Smooth muscle cell (in vitro differentiated cells): ENCODE data around the gene FBXO38. TPM values are rescaled to one million over a fixed set of nuclear protein-coding genes. Genes with fewer than 3 reads are reported as not detected.

ENCODE experiments used
- DNase-seq: peaks from one replicate; lab custom pipeline; 2025; ENCODE audit not compliant: unreplicated experiment; lab: John Stamatoyannopoulos, UW
- H2AFZ ChIP-seq: fragments of 200-600 bp; sonication (generic); 2 replicates; pipeline ENCODE4 v1.6.0; 2016; ENCODE audit warnings: antibody characterized with exemption, low read depth, mild to moderate bottlenecking
- H3F3A ChIP-seq: fragments of 200-600 bp; sonication (generic); 2 replicates; pipeline ENCODE4 v1.6.0; 2017; ENCODE audit warnings: antibody characterized with exemption, low read depth
- H3K27ac ChIP-seq: fragments of 200-600 bp; sonication (generic); 2 replicates; pipeline ENCODE4 v1.5.1; 2016; ENCODE audit warnings: low read depth, mild to moderate bottlenecking
- H3K27me3 ChIP-seq: fragments of 200-600 bp; sonication (generic); 2 replicates; pipeline ENCODE4 v1.6.1; 2016; ENCODE audit warnings: low read depth, mild to moderate bottlenecking
- H3K36me3 ChIP-seq: fragments of 200-600 bp; sonication (generic); 2 replicates; pipeline ENCODE4 v1.5.1; 2016; ENCODE audit warnings: low read depth
- H3K4me1 ChIP-seq: fragments of 200-600 bp; sonication (generic); 2 replicates; pipeline ENCODE4 v1.5.1; 2016; ENCODE audit warnings: low read depth
- H3K4me2 ChIP-seq: fragments of 200-600 bp; sonication (generic); 2 replicates; pipeline ENCODE4 v1.6.0; 2016; ENCODE audit warnings: mild to moderate bottlenecking
- H3K4me3 ChIP-seq: fragments of 200-600 bp; sonication (generic); 2 replicates; pipeline ENCODE4 v1.5.1; 2016; ENCODE audit warnings: mild to moderate bottlenecking
- H3K79me2 ChIP-seq: fragments of 200-600 bp; sonication (generic); 2 replicates; pipeline ENCODE4 v1.6.0; 2016; ENCODE audit warnings: low read depth, mild to moderate bottlenecking
- H3K9ac ChIP-seq: fragments of 200-600 bp; sonication (generic); 2 replicates; pipeline ENCODE4 v1.6.0; 2016; ENCODE audit warnings: low read depth
- H3K9me3 ChIP-seq: fragments of 200-600 bp; sonication (generic); replicated peaks from 2 replicates; pipeline ENCODE4 v1.5.1; 2016; ENCODE audit warnings: low read depth
- H4K20me1 ChIP-seq: fragments of 200-600 bp; sonication (generic); 2 replicates; pipeline ENCODE4 v1.6.0; 2016; ENCODE audit warnings: low read depth
- WGBS: methylation state at CpG from one replicate; pipeline ENCODE4 v1.1.7; 2016; ENCODE audit warnings: low lambda C conversion rate; 5-methylcytosine and 5-hydroxymethylcytosine counted together
- polyA plus RNA-seq: library from polyadenylated mRNA; unstranded; fragments of >200 nt; fragmentation: Nextera tagmentation; extraction: Ambion mirVana; gene quantifications from 2 replicates; pipeline ENCODE4 v1.2.1, GENCODE V29; 2016
- total RNA-seq: library from RNA; depleted of rRNA; stranded (reverse); fragments of >200 nt; gene quantifications from 2 replicates; pipeline ENCODE4 v1.2.3, GENCODE V29; 2014
- TF ChIP-seq, protein P1 (sequence below): fragments of 200-600 bp; sonication (generic); IDR thresholded peaks from 2 replicates; pipeline ENCODE4 v1.5.1; 2017; ENCODE audit warnings: borderline replicate concordance, mild to moderate bottlenecking, antibody characterized with exemption; ENCODE audit not compliant: insufficient read depth, poor library complexity, severe bottlenecking

FBXO38 gene
- total and polyA plus RNA-seq, 2 experiments from 2014 or later, result 24.4 to 44.5 TPM

DNA sequence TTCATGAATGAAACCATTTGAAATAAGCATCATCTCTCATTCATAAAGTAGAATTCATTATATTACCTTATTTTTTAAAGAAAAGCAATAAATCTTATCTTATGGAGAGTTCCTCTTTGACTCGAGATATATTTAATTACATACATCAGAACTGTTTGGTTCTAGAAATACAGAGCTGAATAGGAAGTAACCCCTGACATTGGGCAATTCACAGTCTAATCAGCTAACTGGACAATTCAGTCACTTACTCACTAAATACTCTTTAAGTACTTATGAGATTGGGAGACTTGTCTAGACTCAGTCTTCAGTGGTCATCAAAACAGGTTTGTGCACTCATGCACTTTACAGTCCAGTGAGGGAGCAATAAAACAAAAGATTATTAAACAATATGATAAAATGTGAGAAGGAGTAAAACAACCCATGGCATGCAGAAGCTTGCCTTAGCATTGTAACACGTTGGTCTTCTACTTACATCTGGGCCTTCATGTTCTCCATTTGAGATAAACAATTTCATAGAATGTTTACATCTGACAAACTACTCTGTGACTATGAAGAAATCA is 11.5 kb upstream of the FBXO38 start:
- H3K36me3 ChIP-seq, result peaks cover 7% of the 10 kb centered on the region
- H3F3A ChIP-seq, result no peaks in the 10 kb centered on the region
- H3K4me1 ChIP-seq, result peaks cover 4% of the 10 kb centered on the region
- no peaks in the 10 kb centered on the region for H3K27me3 ChIP-seq
- no peaks in the 10 kb centered on the region for H4K20me1 ChIP-seq
- WGBS, result 57% methylated on average over 2 of the region's 2 CpGs
- H3K9me3 ChIP-seq, result no peaks in the 10 kb centered on the region
- H3K4me3 ChIP-seq, result no peak overlapping the region
- H3K4me2 ChIP-seq, result no peak overlapping the region
- no peaks in the 10 kb centered on the region for H3K79me2 ChIP-seq
- TF ChIP-seq, protein P1, sequence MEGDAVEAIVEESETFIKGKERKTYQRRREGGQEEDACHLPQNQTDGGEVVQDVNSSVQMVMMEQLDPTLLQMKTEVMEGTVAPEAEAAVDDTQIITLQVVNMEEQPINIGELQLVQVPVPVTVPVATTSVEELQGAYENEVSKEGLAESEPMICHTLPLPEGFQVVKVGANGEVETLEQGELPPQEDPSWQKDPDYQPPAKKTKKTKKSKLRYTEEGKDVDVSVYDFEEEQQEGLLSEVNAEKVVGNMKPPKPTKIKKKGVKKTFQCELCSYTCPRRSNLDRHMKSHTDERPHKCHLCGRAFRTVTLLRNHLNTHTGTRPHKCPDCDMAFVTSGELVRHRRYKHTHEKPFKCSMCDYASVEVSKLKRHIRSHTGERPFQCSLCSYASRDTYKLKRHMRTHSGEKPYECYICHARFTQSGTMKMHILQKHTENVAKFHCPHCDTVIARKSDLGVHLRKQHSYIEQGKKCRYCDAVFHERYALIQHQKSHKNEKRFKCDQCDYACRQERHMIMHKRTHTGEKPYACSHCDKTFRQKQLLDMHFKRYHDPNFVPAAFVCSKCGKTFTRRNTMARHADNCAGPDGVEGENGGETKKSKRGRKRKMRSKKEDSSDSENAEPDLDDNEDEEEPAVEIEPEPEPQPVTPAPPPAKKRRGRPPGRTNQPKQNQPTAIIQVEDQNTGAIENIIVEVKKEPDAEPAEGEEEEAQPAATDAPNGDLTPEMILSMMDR, result no peak
- DNase-seq, result no peak
- no peak overlapping the region for H2AFZ ChIP-seq
- H3K27ac ChIP-seq, result peak overlapping the region; percentile 15
- H3K9ac ChIP-seq, result no peak overlapping the region

DNA sequence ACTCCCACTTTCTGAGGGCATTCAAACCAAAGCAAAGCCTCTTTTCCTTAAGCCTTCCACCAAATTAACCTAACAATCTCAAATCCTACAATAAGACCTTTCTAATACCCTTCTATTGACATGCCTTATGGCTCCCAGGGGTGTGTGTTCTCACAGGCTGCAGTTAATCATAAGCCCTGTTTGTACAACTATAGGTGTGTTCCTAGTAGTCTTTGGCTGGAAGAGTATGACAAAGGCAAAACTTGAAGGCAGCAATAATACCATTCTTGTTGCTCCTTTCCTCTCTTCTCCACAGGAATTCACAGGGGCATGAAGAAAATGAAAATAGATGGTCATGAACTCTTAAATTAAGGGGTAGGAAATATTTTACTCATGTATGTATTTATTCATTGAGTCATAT is 10.9 kb upstream of the FBXO38 start:
- Histone ChIP-seq H3K36me3 (peaks cover 7% of the 10 kb centered on the region), H3K27ac (peak overlapping the region; percentile 15), H3K4me2 (no peak overlapping the region), H3K27me3 (no peaks in the 10 kb centered on the region), H2AFZ (no peak overlapping the region), H3K79me2 (no peaks in the 10 kb centered on the region), H4K20me1 (no peaks in the 10 kb centered on the region), H3K4me3 (no peak overlapping the region), H3K4me1 (peaks cover 4% of the 10 kb centered on the region), H3K9ac (no peak overlapping the region), H3F3A (no peaks in the 10 kb centered on the region), H3K9me3 (no peaks in the 10 kb centered on the region)
- TF ChIP-seq, protein P1, result no peak
- DNase-seq, result no peak

DNA sequence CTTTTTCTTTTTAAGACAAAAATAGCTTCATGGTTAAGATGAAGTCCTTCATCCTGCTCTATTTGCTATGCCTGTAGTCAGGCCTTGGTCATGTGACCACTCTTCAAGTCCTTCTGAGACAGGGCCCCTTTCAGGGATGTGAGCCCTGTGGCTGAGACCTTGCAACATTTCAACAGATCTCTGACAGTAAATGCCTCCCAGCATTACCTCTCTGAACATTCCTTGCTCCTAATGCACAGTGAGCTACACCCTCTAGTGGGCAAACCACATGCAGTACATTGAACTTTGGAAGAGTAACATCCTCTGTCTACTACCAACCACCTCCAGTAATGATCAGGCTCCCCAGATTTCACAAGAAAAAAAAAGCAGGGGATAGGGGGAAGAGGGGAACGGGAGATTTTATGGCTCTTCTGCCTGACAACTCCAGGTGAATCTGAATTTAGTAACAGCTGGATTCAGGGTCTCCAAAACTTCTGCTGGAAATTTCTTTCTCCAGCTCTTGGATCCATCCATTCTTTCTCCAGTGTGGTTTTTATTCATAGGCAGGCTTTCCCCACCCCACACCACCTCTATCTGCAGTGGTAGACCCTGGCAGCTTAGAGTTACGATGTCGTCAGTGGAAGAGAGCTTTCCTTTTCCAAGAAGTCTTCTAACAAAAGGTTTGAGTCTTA is 8.9 kb upstream of the FBXO38 start:
- no peaks in the 10 kb centered on the region for H3F3A ChIP-seq
- 68% methylated on average over 3 of the region's 3 CpGs for WGBS
- no peaks in the 10 kb centered on the region for H3K9me3 ChIP-seq
- no peaks in the 10 kb centered on the region for H3K27me3 ChIP-seq
- no peak overlapping the region for H3K9ac ChIP-seq
- no peak for DNase-seq
- peak overlapping the region; percentile 4 for H3K27ac ChIP-seq
- H3K4me1 ChIP-seq, result peaks cover 4% of the 10 kb centered on the region
- H2AFZ ChIP-seq, result no peak overlapping the region
- no peak overlapping the region for H3K4me3 ChIP-seq
- H3K79me2 ChIP-seq, result no peaks in the 10 kb centered on the region
- H3K36me3 ChIP-seq, result no peaks in the 10 kb centered on the region
- no peaks in the 10 kb centered on the region for H4K20me1 ChIP-seq
- TF ChIP-seq, protein P1, result peak; percentile 64
- H3K4me2 ChIP-seq, result no peak overlapping the region

DNA sequence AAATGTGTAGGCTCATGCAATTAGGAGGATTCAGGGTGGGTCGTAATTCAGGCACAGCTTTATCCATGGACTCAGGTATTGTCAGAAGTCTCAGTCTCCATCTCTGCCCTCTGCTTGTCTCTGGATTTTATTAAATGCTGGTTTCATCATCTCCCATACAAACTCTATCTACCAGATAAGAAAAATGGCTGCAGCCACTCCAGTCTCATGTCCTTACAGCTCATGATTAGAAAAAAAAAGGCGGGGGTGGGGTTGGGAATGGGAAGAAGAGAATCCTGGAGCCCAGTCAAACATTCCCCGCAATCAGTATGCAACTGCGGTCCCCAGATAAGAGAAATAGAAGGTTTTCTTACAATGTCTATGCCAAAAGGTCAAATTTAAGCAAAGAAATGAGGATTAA is 7.6 kb upstream of the FBXO38 start:
- 51% methylated on average over 4 of the region's 4 CpGs for WGBS
- Histone ChIP-seq H3K27me3 (no peaks in the 10 kb centered on the region), H3K4me2 (peak overlapping the region; percentile 24), H3K27ac (no peak overlapping the region), H3K4me1 (peaks cover 4% of the 10 kb centered on the region), H3K9ac (no peak overlapping the region), H3K4me3 (no peak overlapping the region), H2AFZ (no peak overlapping the region), H3K36me3 (no peaks in the 10 kb centered on the region), H4K20me1 (no peaks in the 10 kb centered on the region), H3K79me2 (no peaks in the 10 kb centered on the region), H3K9me3 (no peaks in the 10 kb centered on the region), H3F3A (no peaks in the 10 kb centered on the region)
- TF ChIP-seq, protein P1, result no peak
- no peak for DNase-seq
